ENCODE data around the gene UBXN11. TPM values are rescaled to one million over a fixed set of nuclear protein-coding genes. Genes with fewer than 3 reads are reported as not detected.

UBXN11 gene
- polyA plus RNA-seq, 1 of the 3 experiments (the other 2 are of a cell fraction): 30.6 TPM

DNA sequence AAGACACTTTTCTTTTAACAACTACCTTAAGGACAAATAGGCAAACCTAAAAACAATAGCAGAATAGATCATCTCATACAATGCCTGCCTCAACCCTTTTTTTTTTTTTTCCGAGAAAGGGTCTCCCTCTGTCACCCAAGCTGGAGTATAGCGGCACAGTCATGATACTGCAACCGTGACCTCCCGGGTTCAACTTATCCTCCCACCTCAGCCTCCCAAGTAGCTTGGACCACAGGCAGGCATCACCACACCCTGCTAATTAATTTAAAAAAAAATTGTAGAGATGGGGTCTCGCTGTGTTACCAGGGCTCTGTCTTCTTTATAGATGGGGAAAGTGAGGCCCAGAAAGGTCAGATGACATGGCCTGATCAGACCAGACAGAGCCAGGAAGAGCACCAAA, 18.6 kb downstream of the UBXN11 start:
- TF ChIP-seq, protein P1, sequence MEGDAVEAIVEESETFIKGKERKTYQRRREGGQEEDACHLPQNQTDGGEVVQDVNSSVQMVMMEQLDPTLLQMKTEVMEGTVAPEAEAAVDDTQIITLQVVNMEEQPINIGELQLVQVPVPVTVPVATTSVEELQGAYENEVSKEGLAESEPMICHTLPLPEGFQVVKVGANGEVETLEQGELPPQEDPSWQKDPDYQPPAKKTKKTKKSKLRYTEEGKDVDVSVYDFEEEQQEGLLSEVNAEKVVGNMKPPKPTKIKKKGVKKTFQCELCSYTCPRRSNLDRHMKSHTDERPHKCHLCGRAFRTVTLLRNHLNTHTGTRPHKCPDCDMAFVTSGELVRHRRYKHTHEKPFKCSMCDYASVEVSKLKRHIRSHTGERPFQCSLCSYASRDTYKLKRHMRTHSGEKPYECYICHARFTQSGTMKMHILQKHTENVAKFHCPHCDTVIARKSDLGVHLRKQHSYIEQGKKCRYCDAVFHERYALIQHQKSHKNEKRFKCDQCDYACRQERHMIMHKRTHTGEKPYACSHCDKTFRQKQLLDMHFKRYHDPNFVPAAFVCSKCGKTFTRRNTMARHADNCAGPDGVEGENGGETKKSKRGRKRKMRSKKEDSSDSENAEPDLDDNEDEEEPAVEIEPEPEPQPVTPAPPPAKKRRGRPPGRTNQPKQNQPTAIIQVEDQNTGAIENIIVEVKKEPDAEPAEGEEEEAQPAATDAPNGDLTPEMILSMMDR (IDR thresholded peaks at IDR 0.05): no peak
- H3K9me2 ChIP-seq: no peaks in the 10 kb centered on the region
- H3K4me2 ChIP-seq: no peak overlapping the region
- ChIA-PET CTCF (interaction anchor here (4.1 to 10.7 kb wide), 5 partner anchors 8 to 75 kb away, joined by 18 to 213 read pairs (median 48); partner anchors contain the start of genes CD52 and SH3BGRL3), POLR2A (interaction anchor here (2.7 kb wide), 1 partner anchor 8 kb away, joined by 10 read pairs; the partner anchor contains the start of gene SH3BGRL3)
- no peak overlapping the region for H3K27ac ChIP-seq (ENCODE audit: low read depth in 2 of 2, low read length in 1 of 2)
- 97% methylated on average over 5 of the region's 5 CpGs for WGBS (ENCODE audit: low lambda C conversion rate)
- peaks cover 17% of the 10 kb centered on the region; the same call in 1 of the 2 replicates for H3K79me2 ChIP-seq (ENCODE audit: insufficient read depth)
- peaks cover 0 to 1% of the 10 kb centered on the region in 2 experiments for H3K36me3 ChIP-seq (replicated peaks in 1 of 2; ENCODE audit: control insufficient read depth in 1 of 2, insufficient read depth in 2 of 2, low read length in 1 of 2)
- no peak overlapping the region for H3K4me3 ChIP-seq (ENCODE audit: low read depth in 2 of 2, low read length in 1 of 2)
- no peak overlapping the region for H3K9ac ChIP-seq
- no peaks in the 10 kb centered on the region for H3K27me3 ChIP-seq (ENCODE audit: insufficient read depth)
- DNase-seq: no peak
- H4K20me1 ChIP-seq (ENCODE audit: insufficient read depth): peaks cover 13% of the 10 kb centered on the region; the same call in 1 of the 2 replicates
- H2AFZ ChIP-seq (ENCODE audit: low read depth): no peak overlapping the region
- H3K4me1 ChIP-seq (ENCODE audit: control insufficient read depth in 1 of 2, insufficient read depth in 2 of 2, low read depth in 1 of 2, low read length in 1 of 2): peaks cover 19 to 30% of the 10 kb centered on the region in 2 experiments; a peak in 3 of 4 replicates
- peaks cover 19% of the 10 kb centered on the region for H3F3A ChIP-seq (replicated peaks; ENCODE audit: insufficient read depth)
- H3K9me3 ChIP-seq: no peaks in the 10 kb centered on the region

- peaks cover 24% of the 10 kb centered on the region; the same call in 1 of the 2 replicates for H3K79me2 ChIP-seq (ENCODE audit: insufficient read depth)
- H4K20me1 ChIP-seq (ENCODE audit: insufficient read depth): peaks cover 20% of the 10 kb centered on the region
- no peak overlapping the region for H2AFZ ChIP-seq (ENCODE audit: low read depth)
- ChIA-PET CTCF (interaction anchor here (1.6 to 10.7 kb wide), 10 partner anchors 7 to 130 kb away, joined by 5 to 213 read pairs (median 21); partner anchors contain the start of genes CD52, CEP85 and SH3BGRL3), POLR2A (no interaction called here)
- H3K9ac ChIP-seq: no peak overlapping the region
- no peaks in the 10 kb centered on the region for H3K9me3 ChIP-seq
- H3K36me3 ChIP-seq (replicated peaks in 1 of 2; ENCODE audit: control insufficient read depth in 1 of 2, insufficient read depth in 2 of 2, low read length in 1 of 2): peaks cover 0 to 6% of the 10 kb centered on the region in 2 experiments
- no peak overlapping the region for H3K27ac ChIP-seq (ENCODE audit: low read depth in 2 of 2, low read length in 1 of 2)
- WGBS (ENCODE audit: low lambda C conversion rate): 93% methylated on average over 7 of the region's 8 CpGs
- H3K4me3 ChIP-seq (ENCODE audit: low read depth in 2 of 2, low read length in 1 of 2): no peak overlapping the region
- H3K27me3 ChIP-seq (ENCODE audit: insufficient read depth): no peaks in the 10 kb centered on the region
- no peak overlapping the region for H3K4me2 ChIP-seq
- TF ChIP-seq POLR2AphosphoS5 (IDR thresholded peaks at IDR 0.05; ENCODE audit: low read depth, low read length): no peak
- no peak for TF ChIP-seq USF2 (IDR thresholded peaks at IDR 0.05; ENCODE audit: borderline replicate concordance, low read depth, low read length)
- no peak for TF ChIP-seq FOSL2 (IDR thresholded peaks at IDR 0.05; ENCODE audit: borderline replicate concordance, low read depth)
- no peak for TF ChIP-seq FOXJ3 (CRISPR knock-in tag; IDR thresholded peaks at IDR 0.05)
- TF ChIP-seq RCOR1 (IDR thresholded peaks at IDR 0.05; ENCODE audit: low read length): no peak
- DNase-seq: no peak
- no peaks in the 10 kb centered on the region for H3K9me2 ChIP-seq
- peaks cover 24 to 30% of the 10 kb centered on the region in 2 experiments; a peak in 3 of 4 replicates for H3K4me1 ChIP-seq (ENCODE audit: control insufficient read depth in 1 of 2, insufficient read depth in 2 of 2, low read depth in 1 of 2, low read length in 1 of 2)
- H3F3A ChIP-seq (replicated peaks; ENCODE audit: insufficient read depth): peaks cover 19% of the 10 kb centered on the region
These were observed 19.3 kb downstream of the UBXN11 start for GRCh38 chr1:26287033-26287711.
